ENCODE results near the gene PHLDA3. TPM values are rescaled to one million over a fixed set of nuclear protein-coding genes. Genes with fewer than 3 reads are reported as not detected.

Gene PHLDA3
- total and polyA plus RNA-seq, 2 of the 4 experiments (the other 2 are of a cell fraction) = 41.6 to 102 TPM

DNA sequence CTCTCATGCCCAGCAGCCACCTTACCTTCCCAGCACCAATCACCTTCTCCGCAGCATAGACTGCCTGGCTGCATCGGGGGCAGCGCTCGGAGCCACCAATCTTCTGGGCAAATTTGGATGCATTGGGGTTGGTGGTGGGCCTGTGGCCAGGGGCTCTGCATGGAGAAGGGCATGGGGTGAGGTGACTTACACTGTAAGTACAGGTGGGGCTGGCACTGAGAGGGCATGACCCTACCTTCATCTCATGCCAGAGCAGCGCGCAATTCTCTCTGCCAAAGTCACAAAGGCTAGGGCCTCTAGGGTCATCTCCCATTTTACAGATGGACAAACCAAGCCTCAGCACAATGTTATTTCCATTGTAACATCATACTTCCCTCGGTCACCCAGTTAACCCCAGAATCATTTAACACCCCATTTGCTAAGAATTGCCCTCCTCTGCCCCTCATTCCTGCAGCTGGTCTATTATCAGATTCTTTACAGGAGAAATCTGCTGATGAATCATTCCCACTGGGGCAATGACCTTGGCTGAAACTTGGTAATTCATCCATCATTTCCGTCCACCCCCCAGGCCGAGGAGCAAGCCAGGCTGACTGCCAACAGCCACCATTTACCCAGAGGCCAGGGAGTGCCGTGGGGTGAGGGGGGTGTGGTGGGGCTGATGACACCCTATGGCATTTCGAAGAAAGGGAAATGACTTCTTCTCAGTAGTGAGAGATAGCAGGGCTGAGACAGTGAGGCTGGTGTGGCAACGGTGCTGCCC lies 20.0 kb upstream of the PHLDA3 start:
- WGBS, 2 experiments (ENCODE audit: extremely low coverage in 2 of 2, insufficient read length in 1 of 2) = 0% methylated on average over 1 of the region's 12 CpGs; no CpG with 5 or more reads in 1 of the 2 experiments

More for the DNA sequence above, 20.0 kb upstream of the PHLDA3 start:
- Histone ChIP-seq H3K56ac (ENCODE audit: extremely low read depth, insufficient read depth, low read length) (no peak overlapping the region), H3K18ac (ENCODE audit: low read depth, low read length) (peak overlapping the region; percentile 49), H3K36me3 (ENCODE audit: control insufficient read depth, insufficient read depth, low read length) (peaks cover 79% of the 10 kb centered on the region), H3K27ac (ENCODE audit: insufficient read depth, low read length) (peak overlapping the region; percentile 65), H4K91ac (ENCODE audit: insufficient read depth, low read depth, low read length) (peak overlapping the region; percentile 29), H3K4me3 (ENCODE audit: insufficient read depth, low read depth, low read length) (no peak overlapping the region), H3K4me2 (ENCODE audit: low read depth, low read length) (no peak overlapping the region), H2AFZ (replicated peaks; ENCODE audit: low read length, poor library complexity) (peak overlapping the region; percentile 71), H2BK120ac (ENCODE audit: low read depth, low read length) (peak overlapping the region; percentile 54), H4K20me1 (ENCODE audit: insufficient read depth, low read length) (peaks cover 79% of the 10 kb centered on the region), H2BK15ac (ENCODE audit: low read depth, low read length) (peak overlapping the region; percentile 9; the same call in 1 of the 3 replicates), H2BK20ac (ENCODE audit: low read depth, low read length) (peak overlapping the region; percentile 72; the same call in 1 of the 2 replicates), H2BK5ac (ENCODE audit: low read depth, low read length, poor library complexity, severe bottlenecking) (peak overlapping the region; percentile 55), H3K79me1 (ENCODE audit: low read depth in 1 of 2, low read length in 2 of 2) (peaks cover 58 to 92% of the 10 kb centered on the region in 2 experiments), H3K4ac (ENCODE audit: low read depth, low read length) (peak overlapping the region; percentile 78), H2AK9ac (replicated peaks; ENCODE audit: low read depth, low read length, poor library complexity) (peak overlapping the region; percentile 70), H3K9me3 (ENCODE audit: control insufficient read depth, insufficient read depth, low read length) (no peaks in the 10 kb centered on the region), H4K5ac (ENCODE audit: low read depth, low read length) (peak overlapping the region; percentile 33), H4K8ac (ENCODE audit: low read depth in 2 of 2, low read length in 2 of 2) (peak overlapping the region; percentile 21 to 56; a peak in 3 of 4 replicates), H3K27me3 (ENCODE audit: control insufficient read depth, insufficient read depth, low read length) (no peaks in the 10 kb centered on the region), H3K9ac (ENCODE audit: low read depth, low read length) (0 out of 2 replicates have a peak overlapping the region, but pooled peaks have one; percentile 8), H3K9me1 (ENCODE audit: insufficient read depth, low read length) (peaks cover 39% of the 10 kb centered on the region), H3K4me1 (ENCODE audit: control insufficient read depth, insufficient read depth, low read length) (peaks cover 55% of the 10 kb centered on the region), H3K23ac (ENCODE audit: low read depth, low read length) (peak overlapping the region; percentile 33), H3K14ac (replicated peaks; ENCODE audit: low read depth, low read length) (peak overlapping the region; percentile 70), H2AK5ac (ENCODE audit: low read depth, low read length) (peak overlapping the region; percentile 86)
- ChIA-PET CTCF (interaction anchor here (0.6 to 2.1 kb wide), 3 partner anchors 24 to 220 kb away, joined by 3 to 8 read pairs (median 3); no protein-coding TSS in a partner anchor), POLR2A (ENCODE audit: unreplicated experiment) (interaction anchor here (0.6 to 2.4 kb wide), 2 partner anchors 14 to 70 kb away, joined by 3 to 8 read pairs; no protein-coding TSS in a partner anchor)
- no TSS peak for BruUV-seq (replicated peaks)
- peak; percentile 67 for ATAC-seq (ENCODE audit: low read depth)
- peak; percentile 96 for DNase-seq
- intact Hi-C loops (cut with micrococcal nuclease) (no loop called here), dilution Hi-C loops (cut with HindIII; ENCODE audit: low sequenced_read_pairs, unreplicated experiment) (no loop called here), in situ Hi-C loops (cut with MboI; ENCODE audit: low sequenced_read_pairs) (no loop called here)
- TF ChIP-seq NFE2L2 (IDR thresholded peaks at IDR 0.05; ENCODE audit: low read depth, low read length) = peak; percentile 42; the same call in 1 of the 2 replicates
- TF ChIP-seq RAD21 (IDR thresholded peaks at IDR 0.05; ENCODE audit: low read length) = no peak
- TF ChIP-seq SMC3 (IDR thresholded peaks at IDR 0.05; ENCODE audit: low read depth, low read length) = no peak
- peak; percentile 69; the same call in 1 of the 2 replicates for TF ChIP-seq CEBPB (IDR thresholded peaks at IDR 0.05; ENCODE audit: low read depth, low read length)
- TF ChIP-seq, protein P1, sequence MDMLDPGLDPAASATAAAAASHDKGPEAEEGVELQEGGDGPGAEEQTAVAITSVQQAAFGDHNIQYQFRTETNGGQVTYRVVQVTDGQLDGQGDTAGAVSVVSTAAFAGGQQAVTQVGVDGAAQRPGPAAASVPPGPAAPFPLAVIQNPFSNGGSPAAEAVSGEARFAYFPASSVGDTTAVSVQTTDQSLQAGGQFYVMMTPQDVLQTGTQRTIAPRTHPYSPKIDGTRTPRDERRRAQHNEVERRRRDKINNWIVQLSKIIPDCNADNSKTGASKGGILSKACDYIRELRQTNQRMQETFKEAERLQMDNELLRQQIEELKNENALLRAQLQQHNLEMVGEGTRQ (IDR thresholded peaks at IDR 0.05; ENCODE audit: low read depth, low read length) = no peak
- peak; percentile 86; the same call in 1 of the 2 replicates for TF ChIP-seq MAZ (IDR thresholded peaks at IDR 0.05; ENCODE audit: borderline replicate concordance, low read depth, low read length)
- peak; percentile 82 for TF ChIP-seq MAFK (IDR thresholded peaks at IDR 0.05; ENCODE audit: low read depth, low read length)
- TF ChIP-seq, protein P2, sequence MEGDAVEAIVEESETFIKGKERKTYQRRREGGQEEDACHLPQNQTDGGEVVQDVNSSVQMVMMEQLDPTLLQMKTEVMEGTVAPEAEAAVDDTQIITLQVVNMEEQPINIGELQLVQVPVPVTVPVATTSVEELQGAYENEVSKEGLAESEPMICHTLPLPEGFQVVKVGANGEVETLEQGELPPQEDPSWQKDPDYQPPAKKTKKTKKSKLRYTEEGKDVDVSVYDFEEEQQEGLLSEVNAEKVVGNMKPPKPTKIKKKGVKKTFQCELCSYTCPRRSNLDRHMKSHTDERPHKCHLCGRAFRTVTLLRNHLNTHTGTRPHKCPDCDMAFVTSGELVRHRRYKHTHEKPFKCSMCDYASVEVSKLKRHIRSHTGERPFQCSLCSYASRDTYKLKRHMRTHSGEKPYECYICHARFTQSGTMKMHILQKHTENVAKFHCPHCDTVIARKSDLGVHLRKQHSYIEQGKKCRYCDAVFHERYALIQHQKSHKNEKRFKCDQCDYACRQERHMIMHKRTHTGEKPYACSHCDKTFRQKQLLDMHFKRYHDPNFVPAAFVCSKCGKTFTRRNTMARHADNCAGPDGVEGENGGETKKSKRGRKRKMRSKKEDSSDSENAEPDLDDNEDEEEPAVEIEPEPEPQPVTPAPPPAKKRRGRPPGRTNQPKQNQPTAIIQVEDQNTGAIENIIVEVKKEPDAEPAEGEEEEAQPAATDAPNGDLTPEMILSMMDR (conservative IDR thresholded peaks at IDR 0.05; ENCODE audit: low read depth, low read length) = no peak
- no peak for TF ChIP-seq RCOR1 (IDR thresholded peaks at IDR 0.05; ENCODE audit: insufficient replicate concordance, low read length)
- TF ChIP-seq BHLHE40 (IDR thresholded peaks at IDR 0.05; ENCODE audit: low read depth, low read length) = peak; percentile 57; the same call in 1 of the 2 replicates
- TF ChIP-seq POLR2A (IDR thresholded peaks at IDR 0.05; ENCODE audit: low read depth, low read length) = no peak; the same call in 1 of the 2 replicates
- TF ChIP-seq FOS (IDR thresholded peaks at IDR 0.05; ENCODE audit: low read depth, low read length) = peak; percentile 74
